Measurements from ENCODE around the gene NBAS. TPM values are rescaled to one million over a fixed set of nuclear protein-coding genes. Genes with fewer than 3 reads are reported as not detected.

Gene NBAS
- total and polyA plus RNA-seq, 8 donors: 14.5 to 96.2 (median 41.2) TPM

- Histone ChIP-seq H3K4me3 (no peak overlapping the region), H3K27me3 (no peaks in the 10 kb centered on the region), H3K9me3 (no peaks in the 10 kb centered on the region), H3K27ac (no peak overlapping the region), H3K4me1 (no peaks in the 10 kb centered on the region), H3K36me3 (peaks cover 0 to 34% (median 29%) of the 10 kb centered on the region in 4 donors)
- intact Hi-C loops (cut with DNase I; ENCODE audit: low total_unique reads): no loop called here
- 95 to 99% (median 98%) methylated on average over 6 to 7 of the region's 7 CpGs for WGBS, 5 donors
- peak in 1 of 2 donors; percentile 3 for DNase-seq
- TF ChIP-seq EP300 (IDR thresholded peaks at IDR 0.05): no peak
- TF ChIP-seq POLR2AphosphoS5 (IDR thresholded peaks at IDR 0.05): no peak
- TF ChIP-seq POLR2A (IDR thresholded peaks at IDR 0.05): no peak
- TF ChIP-seq CTCF (IDR thresholded peaks at IDR 0.05): no peak
These were observed 177.3 kb downstream of the NBAS start for GRCh38 chr2:15383695-15384350.

GRCh38 chr2:15378148-15378908, 182.8 kb downstream of the NBAS start:
- Histone ChIP-seq H3K9me3 (no peaks in the 10 kb centered on the region), H3K27ac (no peak overlapping the region), H3K4me1 (no peaks in the 10 kb centered on the region), H3K36me3 (peaks cover 0 to 62% (median 45%) of the 10 kb centered on the region in 4 donors), H3K27me3 (no peaks in the 10 kb centered on the region), H3K4me3 (no peak overlapping the region)
- TF ChIP-seq EP300 (IDR thresholded peaks at IDR 0.05): no peak
- TF ChIP-seq POLR2AphosphoS5 (IDR thresholded peaks at IDR 0.05): no peak
- no peak for TF ChIP-seq POLR2A (IDR thresholded peaks at IDR 0.05)
- no peak for TF ChIP-seq CTCF (IDR thresholded peaks at IDR 0.05)
- 76 to 87% (median 86%) methylated on average over 6 of the region's 6 CpGs for WGBS, 5 donors
- no peak for DNase-seq
- intact Hi-C loops (cut with DNase I; ENCODE audit: low total_unique reads): no loop called here

GRCh38 chr2:15377202-15377601, 183.9 kb downstream of the NBAS start:
- H3K27me3 ChIP-seq: no peaks in the 10 kb centered on the region
- DNase-seq: no peak
- no peak for TF ChIP-seq EP300 (IDR thresholded peaks at IDR 0.05)
- no peak for TF ChIP-seq CTCF (IDR thresholded peaks at IDR 0.05)
- no peak for TF ChIP-seq POLR2AphosphoS5 (IDR thresholded peaks at IDR 0.05)
- no peak for TF ChIP-seq POLR2A (IDR thresholded peaks at IDR 0.05)
- peaks cover 0 to 53% (median 40%) of the 10 kb centered on the region in 4 donors for H3K36me3 ChIP-seq
- H3K4me1 ChIP-seq: no peaks in the 10 kb centered on the region
- H3K27ac ChIP-seq: no peak overlapping the region
- intact Hi-C loops (cut with DNase I; ENCODE audit: low total_unique reads): no loop called here
- no peak overlapping the region for H3K4me3 ChIP-seq
- H3K9me3 ChIP-seq: no peaks in the 10 kb centered on the region

- Histone ChIP-seq H3K4me3 (no peak overlapping the region), H3K9me3 (no peaks in the 10 kb centered on the region), H3K36me3 (peaks cover 0 to 42% (median 36%) of the 10 kb centered on the region in 4 donors), H3K27ac (no peak overlapping the region), H3K27me3 (no peaks in the 10 kb centered on the region), H3K4me1 (no peaks in the 10 kb centered on the region)
- intact Hi-C loops (cut with DNase I; ENCODE audit: low total_unique reads): no loop called here
- 95 to 100% (median 98%) methylated on average over 1 of the region's 1 CpG for WGBS, 5 donors
- no peak for DNase-seq
- no peak for TF ChIP-seq CTCF (IDR thresholded peaks at IDR 0.05)
- no peak for TF ChIP-seq POLR2AphosphoS5 (IDR thresholded peaks at IDR 0.05)
- TF ChIP-seq POLR2A (IDR thresholded peaks at IDR 0.05): no peak
- TF ChIP-seq EP300 (IDR thresholded peaks at IDR 0.05): no peak
These were observed 189.1 kb downstream of the NBAS start for GRCh38 chr2:15372019-15372418.
